Smooth muscle cell (in vitro differentiated cells): ENCODE data around the gene GRWD1. TPM values are rescaled to one million over a fixed set of nuclear protein-coding genes. Genes with fewer than 3 reads are reported as not detected.

Source experiments
- DNase-seq: peaks from one replicate; lab custom pipeline; 2025; ENCODE audit not compliant: unreplicated experiment; lab: John Stamatoyannopoulos, UW
- H2AFZ ChIP-seq: fragments of 200-600 bp; sonication (generic); 2 replicates; pipeline ENCODE4 v1.6.0; 2016; ENCODE audit warnings: antibody characterized with exemption, low read depth, mild to moderate bottlenecking
- H3F3A ChIP-seq: fragments of 200-600 bp; sonication (generic); 2 replicates; pipeline ENCODE4 v1.6.0; 2017; ENCODE audit warnings: antibody characterized with exemption, low read depth
- H3K27ac ChIP-seq: fragments of 200-600 bp; sonication (generic); 2 replicates; pipeline ENCODE4 v1.5.1; 2016; ENCODE audit warnings: low read depth, mild to moderate bottlenecking
- H3K27me3 ChIP-seq: fragments of 200-600 bp; sonication (generic); 2 replicates; pipeline ENCODE4 v1.6.1; 2016; ENCODE audit warnings: low read depth, mild to moderate bottlenecking
- H3K36me3 ChIP-seq: fragments of 200-600 bp; sonication (generic); 2 replicates; pipeline ENCODE4 v1.5.1; 2016; ENCODE audit warnings: low read depth
- H3K4me1 ChIP-seq: fragments of 200-600 bp; sonication (generic); 2 replicates; pipeline ENCODE4 v1.5.1; 2016; ENCODE audit warnings: low read depth
- H3K4me2 ChIP-seq: fragments of 200-600 bp; sonication (generic); 2 replicates; pipeline ENCODE4 v1.6.0; 2016; ENCODE audit warnings: mild to moderate bottlenecking
- H3K4me3 ChIP-seq: fragments of 200-600 bp; sonication (generic); 2 replicates; pipeline ENCODE4 v1.5.1; 2016; ENCODE audit warnings: mild to moderate bottlenecking
- H3K79me2 ChIP-seq: fragments of 200-600 bp; sonication (generic); 2 replicates; pipeline ENCODE4 v1.6.0; 2016; ENCODE audit warnings: low read depth, mild to moderate bottlenecking
- H3K9ac ChIP-seq: fragments of 200-600 bp; sonication (generic); 2 replicates; pipeline ENCODE4 v1.6.0; 2016; ENCODE audit warnings: low read depth
- H3K9me3 ChIP-seq: fragments of 200-600 bp; sonication (generic); replicated peaks from 2 replicates; pipeline ENCODE4 v1.5.1; 2016; ENCODE audit warnings: low read depth
- H4K20me1 ChIP-seq: fragments of 200-600 bp; sonication (generic); 2 replicates; pipeline ENCODE4 v1.6.0; 2016; ENCODE audit warnings: low read depth
- CTCF ChIP-seq: fragments of 200-600 bp; sonication (generic); IDR thresholded peaks from 2 replicates; pipeline ENCODE4 v1.5.1; 2017; ENCODE audit warnings: borderline replicate concordance, mild to moderate bottlenecking, antibody characterized with exemption; ENCODE audit not compliant: insufficient read depth, poor library complexity, severe bottlenecking
- WGBS: methylation state at CpG from one replicate; pipeline ENCODE4 v1.1.7; 2016; ENCODE audit warnings: low lambda C conversion rate; 5-methylcytosine and 5-hydroxymethylcytosine counted together
- polyA plus RNA-seq: library from polyadenylated mRNA; unstranded; fragments of >200 nt; fragmentation: Nextera tagmentation; extraction: Ambion mirVana; gene quantifications from 2 replicates; pipeline ENCODE4 v1.2.1, GENCODE V29; 2016
- total RNA-seq: library from RNA; depleted of rRNA; stranded (reverse); fragments of >200 nt; gene quantifications from 2 replicates; pipeline ENCODE4 v1.2.3, GENCODE V29; 2014

Gene GRWD1
- total and polyA plus RNA-seq, 2 experiments from 2014 or later = 22.1 to 23.6 TPM

- no peak for TF ChIP-seq CTCF
- Histone ChIP-seq H3K4me2 (no peak overlapping the region), H3K27ac (no peak overlapping the region), H3K4me3 (no peak overlapping the region), H2AFZ (no peak overlapping the region), H4K20me1 (no peaks in the 10 kb centered on the region), H3F3A (peaks cover 5% of the 10 kb centered on the region), H3K79me2 (peaks cover 12% of the 10 kb centered on the region), H3K4me1 (peaks cover 13% of the 10 kb centered on the region), H3K27me3 (no peaks in the 10 kb centered on the region), H3K9me3 (no peaks in the 10 kb centered on the region), H3K36me3 (no peaks in the 10 kb centered on the region), H3K9ac (no peak overlapping the region)
- no peak for DNase-seq
- 93% methylated on average over 21 of the region's 94 CpGs for WGBS
These were observed 3.4 kb upstream of the GRWD1 start for GRCh38 chr19:48442116-48443035.

- H3K4me3 ChIP-seq = no peak overlapping the region
- no peaks in the 10 kb centered on the region for H3K36me3 ChIP-seq
- TF ChIP-seq CTCF = no peak
- H2AFZ ChIP-seq = no peak overlapping the region
- no peaks in the 10 kb centered on the region for H3K27me3 ChIP-seq
- H3K4me1 ChIP-seq = peaks cover 13% of the 10 kb centered on the region
- no peaks in the 10 kb centered on the region for H3K9me3 ChIP-seq
- no peak overlapping the region for H3K4me2 ChIP-seq
- no peak overlapping the region for H3K9ac ChIP-seq
- peaks cover 5% of the 10 kb centered on the region for H3F3A ChIP-seq
- H4K20me1 ChIP-seq = no peaks in the 10 kb centered on the region
- 36% methylated on average over 18 of the region's 60 CpGs for WGBS
- H3K79me2 ChIP-seq = peaks cover 16% of the 10 kb centered on the region
- no peak overlapping the region for H3K27ac ChIP-seq
- no peak for DNase-seq
These were observed 2.5 kb upstream of the GRWD1 start for GRCh38 chr19:48443256-48443655.

GRCh38 chr19:48443731-48444128 is 2.1 kb upstream of the GRWD1 start:
- peak overlapping the region; percentile 96 for H3K4me2 ChIP-seq
- H3K9ac ChIP-seq = no peak overlapping the region
- H3F3A ChIP-seq = peaks cover 5% of the 10 kb centered on the region
- peaks cover 13% of the 10 kb centered on the region for H3K4me1 ChIP-seq
- no peak overlapping the region for H2AFZ ChIP-seq
- no peaks in the 10 kb centered on the region for H3K36me3 ChIP-seq
- no peaks in the 10 kb centered on the region for H3K27me3 ChIP-seq
- H3K9me3 ChIP-seq = no peaks in the 10 kb centered on the region
- peaks cover 21% of the 10 kb centered on the region for H3K79me2 ChIP-seq
- WGBS = 72% methylated on average over 38 of the region's 45 CpGs
- no peak for TF ChIP-seq CTCF
- no peak for DNase-seq
- no peak overlapping the region for H3K4me3 ChIP-seq
- no peaks in the 10 kb centered on the region for H4K20me1 ChIP-seq
- H3K27ac ChIP-seq = no peak overlapping the region
